GM04503 (cell line): ENCODE data around the gene ABI3BP.
A peak's percentile ranks its signal among the peaks of the same experiment; 100 is the strongest.

Experiments used
- DNase-seq: peaks from one replicate; pipeline ENCODE4 v3.0.0-alpha.2; 2012; ENCODE audit warnings: low read depth

The ABI3BP gene

GRCh38 chr3:100834332-100834731, 158.9 kb downstream of the ABI3BP start:
- no peak for DNase-seq

GRCh38 chr3:100833483-100833882, 159.7 kb downstream of the ABI3BP start:
- no peak for DNase-seq

- no peak for DNase-seq
Measured at GRCh38 chr3:100831629-100832028, 161.6 kb downstream of the ABI3BP start.

- no peak for DNase-seq
Measured at GRCh38 chr3:100830931-100831330, 162.3 kb downstream of the ABI3BP start.

- no peak for DNase-seq
Measured at GRCh38 chr3:100825574-100825973, 167.6 kb downstream of the ABI3BP start.

GRCh38 chr3:100815583-100815982, 177.6 kb downstream of the ABI3BP start:
- no peak for DNase-seq

- peak; percentile 18 for DNase-seq
Measured at GRCh38 chr3:100813828-100814227, 179.4 kb downstream of the ABI3BP start.

- no peak for DNase-seq
Measured at GRCh38 chr3:100811779-100812507, 181.3 kb downstream of the ABI3BP start.

GRCh38 chr3:100810671-100811070, 182.6 kb downstream of the ABI3BP start:
- DNase-seq: peak; percentile 79

- DNase-seq: no peak
Measured at GRCh38 chr3:100804631-100805030, 188.6 kb downstream of the ABI3BP start.

GRCh38 chr3:100803711-100804110, 189.5 kb downstream of the ABI3BP start:
- DNase-seq: no peak

GRCh38 chr3:100802126-100802525, 191.1 kb downstream of the ABI3BP start:
- no peak for DNase-seq

GRCh38 chr3:100798012-100798411, 195.2 kb downstream of the ABI3BP start:
- DNase-seq: no peak

- DNase-seq: no peak
Measured at GRCh38 chr3:100796556-100796955, 196.7 kb downstream of the ABI3BP start.

GRCh38 chr3:100789579-100789978, 203.6 kb downstream of the ABI3BP start:
- no peak for DNase-seq

GRCh38 chr3:100783619-100784018, 209.6 kb downstream of the ABI3BP start:
- no peak for DNase-seq

GRCh38 chr3:100782906-100783305, 210.3 kb downstream of the ABI3BP start:
- DNase-seq: peak; percentile 31

GRCh38 chr3:100782348-100782747, 210.9 kb downstream of the ABI3BP start:
- DNase-seq: no peak

- no peak for DNase-seq
Measured at GRCh38 chr3:100781301-100781700, 211.9 kb downstream of the ABI3BP start.

GRCh38 chr3:100780071-100780622, 213.1 kb downstream of the ABI3BP start:
- DNase-seq: no peak

- no peak for DNase-seq
Measured at GRCh38 chr3:100779480-100779879, 213.7 kb downstream of the ABI3BP start.

GRCh38 chr3:100777271-100777670, 215.9 kb downstream of the ABI3BP start:
- DNase-seq: peak; percentile 59

GRCh38 chr3:100776746-100777145, 216.5 kb downstream of the ABI3BP start:
- DNase-seq: no peak
